ENCODE data around the gene PLPPR5.

Gene PLPPR5

GRCh38 chr1:98860329-98860728, 144.3 kb downstream of the PLPPR5 start:
- in situ Hi-C loops (cut with MboI; ENCODE audit: low sequenced_read_pairs) = no loop called here

GRCh38 chr1:98854137-98854536, 150.5 kb downstream of the PLPPR5 start:
- in situ Hi-C loops (cut with MboI; ENCODE audit: low sequenced_read_pairs) = no loop called here

GRCh38 chr1:98849969-98850636, 154.6 kb downstream of the PLPPR5 start:
- in situ Hi-C loops (cut with MboI; ENCODE audit: low sequenced_read_pairs) = no loop called here

- in situ Hi-C loops (cut with MboI; ENCODE audit: low sequenced_read_pairs) = no loop called here
Measured at GRCh38 chr1:98842241-98842640, 162.4 kb downstream of the PLPPR5 start.

Measured in HL-60/S4 treated with retinoic acid at 250 ng/mL for 4 days and 3 days (cell line).